Neural cell (in vitro differentiated cells): ENCODE measurements around the gene SNRNP35.
"Not testable (repeated sequence)": the region's sequence is repeated elsewhere in the genome, so short reads cannot be mapped to it uniquely, and the experiment has no call there.

Experiments used
- EP300 ChIP-seq: fragments of 450-650 bp; conservative IDR thresholded peaks from 2 replicates; pipeline ENCODE4 v1.6.1; 2014; ENCODE audit warnings: antibody characterized with exemption, mild to moderate bottlenecking, moderate library complexity; ENCODE audit not compliant: poor library complexity, severe bottlenecking
- EZH2 ChIP-seq: fragments of 200-600, 300-800 bp; shearing (Covaris generic), sonication (generic); IDR thresholded peaks from 2 replicates; pipeline ENCODE4 v1.6.1; 2014; ENCODE audit warnings: antibody characterized with exemption, low read length, borderline replicate concordance, mild to moderate bottlenecking; ENCODE audit not compliant: insufficient read depth, poor library complexity, severe bottlenecking
- RAD21 ChIP-seq: fragments of 450-650 bp; conservative IDR thresholded peaks from 2 replicates; pipeline ENCODE4 v1.6.1; 2014; ENCODE audit warnings: antibody characterized with exemption, mild to moderate bottlenecking, moderate library complexity
- SMC3 ChIP-seq: fragments of 450-650 bp; conservative IDR thresholded peaks from 2 replicates; pipeline ENCODE4 v1.6.1; 2014; ENCODE audit warnings: antibody characterized with exemption, mild to moderate bottlenecking, moderate library complexity; ENCODE audit not compliant: poor library complexity
- TF ChIP-seq, protein P1 (sequence below): fragments of 450-650 bp; IDR thresholded peaks from 2 replicates; pipeline ENCODE4 v1.5.1; 2014; ENCODE audit warnings: antibody characterized with exemption, mild to moderate bottlenecking, moderate library complexity; ENCODE audit not compliant: poor library complexity, severe bottlenecking
- TF ChIP-seq, protein P2 (sequence below): IDR thresholded peaks from 2 replicates; pipeline ENCODE4 v1.6.1; 2012; ENCODE audit warnings: borderline replicate concordance

DNA sequence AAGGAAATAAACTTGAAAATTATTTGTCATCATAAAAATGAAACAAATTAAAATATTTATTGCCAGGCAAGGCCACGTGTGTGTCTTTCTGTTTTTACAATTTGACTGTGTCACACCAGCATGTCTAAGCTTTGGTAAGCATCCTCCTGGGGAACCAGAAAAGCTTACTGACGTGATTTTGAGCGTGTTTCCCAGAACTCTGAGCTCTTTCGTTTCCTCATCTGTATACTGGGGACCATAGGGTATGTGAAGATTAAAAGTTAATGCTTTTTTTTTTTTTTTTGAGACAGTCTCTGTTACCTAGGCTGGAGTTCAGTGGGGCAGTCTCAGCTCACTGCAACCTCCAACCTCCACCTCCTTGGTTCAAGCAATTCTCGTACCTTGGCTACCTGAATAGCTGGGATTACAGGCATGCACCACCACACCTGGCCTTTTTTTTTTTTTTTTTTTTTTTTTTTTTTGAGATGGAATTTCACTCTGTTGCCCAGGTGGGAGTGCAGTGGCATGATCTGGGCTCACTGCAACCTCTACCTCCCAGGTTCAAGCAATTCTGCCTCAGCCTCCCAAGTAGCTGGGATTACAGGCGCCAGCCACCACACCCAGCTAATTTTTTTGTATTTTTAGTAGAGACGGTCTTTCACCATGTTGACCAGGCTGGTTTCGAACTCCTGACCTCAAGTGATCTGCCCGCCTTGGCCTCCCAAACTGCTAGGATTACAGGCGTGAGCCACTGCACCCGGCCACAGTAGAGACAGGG, 48.5 kb upstream of the SNRNP35 start:
- TF ChIP-seq EZH2, EP300, RAD21, SMC3: not testable (repeated sequence)
- TF ChIP-seq, protein P1, sequence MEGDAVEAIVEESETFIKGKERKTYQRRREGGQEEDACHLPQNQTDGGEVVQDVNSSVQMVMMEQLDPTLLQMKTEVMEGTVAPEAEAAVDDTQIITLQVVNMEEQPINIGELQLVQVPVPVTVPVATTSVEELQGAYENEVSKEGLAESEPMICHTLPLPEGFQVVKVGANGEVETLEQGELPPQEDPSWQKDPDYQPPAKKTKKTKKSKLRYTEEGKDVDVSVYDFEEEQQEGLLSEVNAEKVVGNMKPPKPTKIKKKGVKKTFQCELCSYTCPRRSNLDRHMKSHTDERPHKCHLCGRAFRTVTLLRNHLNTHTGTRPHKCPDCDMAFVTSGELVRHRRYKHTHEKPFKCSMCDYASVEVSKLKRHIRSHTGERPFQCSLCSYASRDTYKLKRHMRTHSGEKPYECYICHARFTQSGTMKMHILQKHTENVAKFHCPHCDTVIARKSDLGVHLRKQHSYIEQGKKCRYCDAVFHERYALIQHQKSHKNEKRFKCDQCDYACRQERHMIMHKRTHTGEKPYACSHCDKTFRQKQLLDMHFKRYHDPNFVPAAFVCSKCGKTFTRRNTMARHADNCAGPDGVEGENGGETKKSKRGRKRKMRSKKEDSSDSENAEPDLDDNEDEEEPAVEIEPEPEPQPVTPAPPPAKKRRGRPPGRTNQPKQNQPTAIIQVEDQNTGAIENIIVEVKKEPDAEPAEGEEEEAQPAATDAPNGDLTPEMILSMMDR: not testable (repeated sequence)
- TF ChIP-seq, protein P2, sequence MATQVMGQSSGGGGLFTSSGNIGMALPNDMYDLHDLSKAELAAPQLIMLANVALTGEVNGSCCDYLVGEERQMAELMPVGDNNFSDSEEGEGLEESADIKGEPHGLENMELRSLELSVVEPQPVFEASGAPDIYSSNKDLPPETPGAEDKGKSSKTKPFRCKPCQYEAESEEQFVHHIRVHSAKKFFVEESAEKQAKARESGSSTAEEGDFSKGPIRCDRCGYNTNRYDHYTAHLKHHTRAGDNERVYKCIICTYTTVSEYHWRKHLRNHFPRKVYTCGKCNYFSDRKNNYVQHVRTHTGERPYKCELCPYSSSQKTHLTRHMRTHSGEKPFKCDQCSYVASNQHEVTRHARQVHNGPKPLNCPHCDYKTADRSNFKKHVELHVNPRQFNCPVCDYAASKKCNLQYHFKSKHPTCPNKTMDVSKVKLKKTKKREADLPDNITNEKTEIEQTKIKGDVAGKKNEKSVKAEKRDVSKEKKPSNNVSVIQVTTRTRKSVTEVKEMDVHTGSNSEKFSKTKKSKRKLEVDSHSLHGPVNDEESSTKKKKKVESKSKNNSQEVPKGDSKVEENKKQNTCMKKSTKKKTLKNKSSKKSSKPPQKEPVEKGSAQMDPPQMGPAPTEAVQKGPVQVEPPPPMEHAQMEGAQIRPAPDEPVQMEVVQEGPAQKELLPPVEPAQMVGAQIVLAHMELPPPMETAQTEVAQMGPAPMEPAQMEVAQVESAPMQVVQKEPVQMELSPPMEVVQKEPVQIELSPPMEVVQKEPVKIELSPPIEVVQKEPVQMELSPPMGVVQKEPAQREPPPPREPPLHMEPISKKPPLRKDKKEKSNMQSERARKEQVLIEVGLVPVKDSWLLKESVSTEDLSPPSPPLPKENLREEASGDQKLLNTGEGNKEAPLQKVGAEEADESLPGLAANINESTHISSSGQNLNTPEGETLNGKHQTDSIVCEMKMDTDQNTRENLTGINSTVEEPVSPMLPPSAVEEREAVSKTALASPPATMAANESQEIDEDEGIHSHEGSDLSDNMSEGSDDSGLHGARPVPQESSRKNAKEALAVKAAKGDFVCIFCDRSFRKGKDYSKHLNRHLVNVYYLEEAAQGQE: not testable (repeated sequence)
